Body of pancreas (tissue), 4 donors: ENCODE data around the gene OR2D2. TPM values are rescaled to one million over a fixed set of nuclear protein-coding genes. Genes with fewer than 3 reads are reported as not detected.
A peak's percentile ranks its signal among the peaks of the same experiment; 100 is the strongest.

Experiments
- ATAC-seq: fragments of 150-250 bp; one replicate; pipeline ENCODE4 v1.9.1; 2016
- DNase-seq, 4 donors: peaks; one replicate each; pipeline ENCODE4 v3.0.0-alpha.2; 2019
- H3K27ac ChIP-seq, 4 donors: fragments of 200-600 bp; sonication (generic); 1 replicate in 3 of 4; 2 replicates in 1 of 4; pipeline versions ENCODE4 v1.5.1 to v1.6.1; 2016 to 2019; ENCODE audit warnings: mild to moderate bottlenecking in 1 of 4, mixed read lengths in 1 of 4, moderate library complexity in 1 of 4
- H3K27me3 ChIP-seq, 2 donors: fragments of 200-600 bp; sonication (generic); one replicate each; pipeline ENCODE4 v1.6.0; 2016; ENCODE audit warnings: mild to moderate bottlenecking in 1 of 2
- H3K36me3 ChIP-seq, 2 donors: fragments of 200-600 bp; sonication (generic); replicated peaks in 1 of 2; 2 replicates each; pipeline ENCODE4 v1.5.1; 2016; ENCODE audit warnings: low read depth in 2 of 2; ENCODE audit not compliant: insufficient read depth in 1 of 2
- H3K4me1 ChIP-seq: fragments of 200-600 bp; sonication (generic); one replicate; pipeline ENCODE4 v1.6.0; 2016
- H3K4me3 ChIP-seq, 2 donors: fragments of 200-600 bp; sonication (generic); 1 replicate in 1 of 2; 2 replicates in 1 of 2; pipeline ENCODE4 v1.5.1; 2016 to 2019
- H3K9me3 ChIP-seq, 3 donors: fragments of 200-600 bp; sonication (generic); 1 replicate in 2 of 3; 2 replicates in 1 of 3; pipeline ENCODE4 v1.5.1; 2016
- POLR2A ChIP-seq, 3 donors: fragments of 450-650 bp; IDR thresholded peaks; one replicate each; pipeline ENCODE4 v1.6.1; 2016; ENCODE audit warnings: antibody characterized with exemption in 3 of 3, mild to moderate bottlenecking in 2 of 3
- WGBS, 2 donors: methylation state at CpG; one replicate each; pipeline ENCODE4 v1.1.5; 2017; 5-methylcytosine and 5-hydroxymethylcytosine counted together
- intact Hi-C: fragments of 100-400 bp; cut with DNase I; formaldehyde crosslinking; loops from one replicate; pipeline ENCODE4 v1.15.1; 2023
- total RNA-seq, 2 donors: library from RNA; depleted of rRNA; stranded (reverse); fragments of >200 nt; gene quantifications; one replicate each; pipeline ENCODE4 v1.1.0, GENCODE V29; 2016
- TF ChIP-seq, protein P1 (sequence below), 7 experiments: fragments of 450-650 bp in 4 of 7; fragments of 200-600 bp in 3 of 7; sonication (generic) in 3 of 7; IDR thresholded peaks; one replicate each; pipeline ENCODE4 v1.5.1; 2016 to 2019; ENCODE audit warnings: antibody characterized with exemption in 7 of 7

OR2D2 gene
- total RNA-seq, 2 donors from 2014 or later = 0.78 TPM; not detected in 1

DNA sequence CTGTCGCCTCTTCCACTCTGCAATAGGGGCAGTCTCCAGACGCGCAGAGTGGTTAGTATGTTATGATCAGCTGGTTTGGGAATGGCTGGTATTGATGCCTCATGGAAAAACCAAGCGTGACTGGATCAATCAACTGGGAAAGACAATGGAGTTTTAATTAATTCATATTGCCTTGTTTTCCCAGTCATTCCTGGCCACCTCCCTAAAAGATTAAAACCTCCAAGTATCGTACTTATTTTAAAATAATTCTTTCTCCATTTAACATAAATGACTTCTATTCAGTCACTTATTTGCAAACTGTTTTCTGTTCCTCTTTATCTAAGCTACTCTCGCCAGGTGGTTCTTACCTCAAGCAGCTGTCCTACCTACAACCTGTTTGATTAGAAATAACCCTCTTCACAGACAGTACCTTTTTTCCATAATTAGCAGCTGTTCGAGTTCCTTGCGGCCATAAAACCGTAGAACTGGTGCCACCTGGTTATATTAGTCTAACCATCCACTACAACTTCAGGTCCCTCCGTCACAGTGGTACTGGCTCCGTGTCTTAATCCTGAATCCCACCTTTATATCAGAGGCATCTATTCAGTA is 34.8 kb upstream of the OR2D2 start:
- ATAC-seq (no peak), DNase-seq (no peak)
- H3K4me1 ChIP-seq = peaks cover 10% of the 10 kb centered on the region
- TF ChIP-seq, protein P1, sequence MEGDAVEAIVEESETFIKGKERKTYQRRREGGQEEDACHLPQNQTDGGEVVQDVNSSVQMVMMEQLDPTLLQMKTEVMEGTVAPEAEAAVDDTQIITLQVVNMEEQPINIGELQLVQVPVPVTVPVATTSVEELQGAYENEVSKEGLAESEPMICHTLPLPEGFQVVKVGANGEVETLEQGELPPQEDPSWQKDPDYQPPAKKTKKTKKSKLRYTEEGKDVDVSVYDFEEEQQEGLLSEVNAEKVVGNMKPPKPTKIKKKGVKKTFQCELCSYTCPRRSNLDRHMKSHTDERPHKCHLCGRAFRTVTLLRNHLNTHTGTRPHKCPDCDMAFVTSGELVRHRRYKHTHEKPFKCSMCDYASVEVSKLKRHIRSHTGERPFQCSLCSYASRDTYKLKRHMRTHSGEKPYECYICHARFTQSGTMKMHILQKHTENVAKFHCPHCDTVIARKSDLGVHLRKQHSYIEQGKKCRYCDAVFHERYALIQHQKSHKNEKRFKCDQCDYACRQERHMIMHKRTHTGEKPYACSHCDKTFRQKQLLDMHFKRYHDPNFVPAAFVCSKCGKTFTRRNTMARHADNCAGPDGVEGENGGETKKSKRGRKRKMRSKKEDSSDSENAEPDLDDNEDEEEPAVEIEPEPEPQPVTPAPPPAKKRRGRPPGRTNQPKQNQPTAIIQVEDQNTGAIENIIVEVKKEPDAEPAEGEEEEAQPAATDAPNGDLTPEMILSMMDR (IDR thresholded peaks at IDR 0.05) = no peak
- TF ChIP-seq POLR2A (IDR thresholded peaks at IDR 0.05) = no peak
- no peaks in the 10 kb centered on the region for H3K36me3 ChIP-seq
- WGBS, 2 donors = 4 to 5% methylated on average over 11 of the region's 11 CpGs
- H3K4me3 ChIP-seq = peak overlapping the region; percentile 39 to 68
- intact Hi-C loops = no loop called here
- no peaks in the 10 kb centered on the region for H3K9me3 ChIP-seq
- H3K27me3 ChIP-seq = no peaks in the 10 kb centered on the region
- peak overlapping the region in 3 of 4 donors; percentile 58 to 70 (median 59) for H3K27ac ChIP-seq

DNA sequence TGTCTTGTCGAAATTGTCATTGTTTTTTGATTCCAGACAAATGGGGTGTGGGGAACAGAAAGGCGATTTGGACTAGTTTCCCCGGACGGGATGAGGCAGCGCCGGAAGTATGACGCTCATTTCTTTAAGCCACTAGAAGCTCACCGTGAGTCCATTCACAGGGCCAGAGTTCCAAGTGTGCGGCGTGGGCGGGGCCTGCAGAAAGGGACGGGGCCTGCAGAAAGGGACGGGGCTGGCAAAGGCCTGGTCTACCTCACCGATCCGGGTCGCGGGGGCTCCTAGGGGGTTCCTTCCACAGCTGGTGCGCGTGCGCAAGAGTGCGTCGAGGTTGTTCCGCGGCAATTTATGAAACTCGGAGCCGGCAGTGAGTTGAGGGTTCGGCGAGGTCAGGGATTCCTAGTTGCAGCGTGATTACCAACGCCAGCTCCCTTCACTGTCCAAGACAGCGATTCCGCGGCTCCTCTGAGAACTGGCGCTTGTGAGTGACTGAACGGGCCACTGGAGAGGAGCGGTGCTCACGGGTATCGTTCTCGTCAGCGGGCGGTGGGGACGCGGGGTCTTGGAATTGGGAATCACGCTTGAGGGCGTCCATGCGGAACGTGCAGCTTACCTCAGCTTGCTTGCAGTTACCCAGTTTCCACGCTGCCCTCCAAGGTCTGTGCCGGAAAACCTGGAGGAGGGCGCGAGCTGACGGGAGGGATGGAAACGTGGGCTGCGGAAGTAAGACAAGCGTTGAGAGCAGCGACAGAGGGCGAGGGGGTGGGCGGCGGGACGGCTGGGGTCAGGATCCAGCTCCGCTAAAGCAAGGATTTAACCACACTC is 34.1 kb upstream of the OR2D2 start, which contains the start of gene ZNF215:
Gene ZNF215, plus strand, starts transcription at position 219 of the 822 bp plus-strand sequence. CDS start 5,847 bp downstream, outside the sequence.
- WGBS, 2 donors = 2 to 4% methylated on average over 26 to 60 of the region's 61 CpGs
- H3K36me3 ChIP-seq = no peaks in the 10 kb centered on the region
- peaks cover 10% of the 10 kb centered on the region for H3K4me1 ChIP-seq
- H3K9me3 ChIP-seq = no peaks in the 10 kb centered on the region
- H3K27me3 ChIP-seq = no peaks in the 10 kb centered on the region
- DNase-seq (peak; percentile 76 to 85 (median 79)), ATAC-seq (peak; percentile 86)
- TF ChIP-seq POLR2A (IDR thresholded peaks at IDR 0.05) = peak in 2 of 3 donors; percentile 45 to 50
- TF ChIP-seq, protein P1 (IDR thresholded peaks at IDR 0.05) = no peak
- H3K27ac ChIP-seq = peak within 1 kb of the TSS in 3 of 4 donors; percentile 58 to 70 (median 59)
- intact Hi-C loops = no loop called here
- peak within 1 kb of the TSS; percentile 39 to 68 for H3K4me3 ChIP-seq

DNA sequence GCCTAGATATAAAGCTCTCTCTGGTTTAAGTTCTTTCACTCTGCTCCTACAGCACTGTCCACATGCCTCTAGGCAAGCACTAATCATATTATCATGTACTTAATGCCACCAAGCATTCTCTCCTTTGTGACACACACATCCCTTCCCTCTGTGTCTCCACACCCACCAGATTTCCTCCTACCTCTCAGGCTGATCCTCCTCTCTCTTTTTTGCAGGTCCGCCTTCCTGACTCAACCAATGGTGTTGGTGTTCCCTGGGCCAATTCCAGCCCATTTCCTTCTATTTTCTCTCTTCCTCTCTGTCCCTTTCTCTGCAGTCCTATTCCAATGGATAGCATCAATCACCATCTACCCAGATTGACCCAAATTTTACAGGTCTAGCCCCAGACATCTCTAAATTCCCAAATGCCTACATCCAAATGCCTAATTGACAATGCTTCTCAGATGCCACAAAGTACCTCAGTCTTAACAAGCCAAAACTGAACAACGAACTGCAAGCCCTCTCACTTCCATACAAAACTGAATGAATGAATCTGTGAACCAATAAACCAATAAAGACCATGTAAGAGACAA is 33.4 kb upstream of the OR2D2 start:
- H3K4me1 ChIP-seq = peaks cover 10% of the 10 kb centered on the region
- no peaks in the 10 kb centered on the region for H3K9me3 ChIP-seq
- peak overlapping the region in 1 of 2 donors; percentile 39 for H3K4me3 ChIP-seq
- DNase-seq = no peak
- no peak for ATAC-seq
- intact Hi-C loops = no loop called here
- 58% methylated on average over 2 of the region's 2 CpGs for WGBS, 2 donors
- no peaks in the 10 kb centered on the region for H3K36me3 ChIP-seq
- H3K27me3 ChIP-seq = no peaks in the 10 kb centered on the region
- H3K27ac ChIP-seq = peak overlapping the region in 1 of 4 donors; percentile 59
- TF ChIP-seq, protein P1 (IDR thresholded peaks at IDR 0.05) = no peak
- no peak for TF ChIP-seq POLR2A (IDR thresholded peaks at IDR 0.05)

DNA sequence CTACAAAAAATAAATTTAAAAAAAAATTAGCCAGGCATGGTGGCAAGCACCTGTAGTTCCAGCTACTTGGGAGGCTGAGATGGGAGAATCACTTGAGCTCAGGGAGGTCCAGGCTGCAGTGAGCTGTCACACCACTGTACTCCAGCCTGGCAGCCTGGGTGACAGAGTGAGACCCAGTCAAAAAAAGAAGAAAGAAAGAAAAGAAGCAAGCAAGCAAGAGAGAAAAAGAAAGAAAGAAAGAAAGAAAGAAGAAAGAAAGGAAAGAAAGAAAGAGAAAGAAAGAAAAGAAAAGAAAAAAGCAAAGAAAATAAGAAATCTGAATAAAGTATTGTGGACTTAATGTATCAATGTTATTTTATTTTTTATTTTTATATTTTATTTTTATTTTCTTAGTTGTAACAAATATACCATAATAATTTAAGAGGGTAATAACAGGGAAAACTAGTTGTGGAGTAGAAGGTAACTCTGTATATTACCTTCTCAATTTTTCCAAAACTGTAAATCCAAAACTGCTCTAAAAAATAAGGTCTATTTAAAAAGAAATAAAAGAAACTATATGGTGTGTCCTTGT is 32.8 kb upstream of the OR2D2 start:
- intact Hi-C loops = no loop called here
- H3K27ac ChIP-seq = peak overlapping the region in 1 of 4 donors; percentile 59
- H3K27me3 ChIP-seq = no peaks in the 10 kb centered on the region
- no peaks in the 10 kb centered on the region for H3K36me3 ChIP-seq
- no peak for ATAC-seq
- H3K9me3 ChIP-seq = no peaks in the 10 kb centered on the region
- no peak for DNase-seq
- H3K4me3 ChIP-seq = no peak overlapping the region
- TF ChIP-seq, protein P1 (IDR thresholded peaks at IDR 0.05) = no peak
- TF ChIP-seq POLR2A (IDR thresholded peaks at IDR 0.05) = no peak
- H3K4me1 ChIP-seq = peaks cover 10% of the 10 kb centered on the region
